GM21528 (cell line): ENCODE results near the gene NAA35.

Experiments
- ATAC-seq: cut with Tn5 transposase; IDR thresholded peaks from one replicate; pipeline ENCODE4 v1.9.1; 2021; ENCODE audit warnings: mild to moderate bottlenecking, moderate library complexity; ENCODE audit not compliant: unreplicated experiment, low FRiP score

The NAA35 gene

GRCh38 chr9:86057491-86057890 is 116.5 kb downstream of the NAA35 start:
- no peak for ATAC-seq

- no peak for ATAC-seq
Observed at GRCh38 chr9:86061972-86062739, 121.2 kb downstream of the NAA35 start.

- no peak for ATAC-seq
Observed at GRCh38 chr9:86062845-86063693, 122.1 kb downstream of the NAA35 start.

- no peak for ATAC-seq
Observed at GRCh38 chr9:86064220-86064619, 123.3 kb downstream of the NAA35 start.

GRCh38 chr9:86069206-86069869 is 128.4 kb downstream of the NAA35 start:
- no peak for ATAC-seq
